Stimulated activated CD8-positive, alpha-beta memory T cell treated with anti-CD3 and anti-CD28 coated beads, Interleukin-7, amount 100 ng/mL, for 48 hours (primary cell): ENCODE measurements around the gene MRTFA.
"Not testable (repeated sequence)": the region's sequence is repeated elsewhere in the genome, so short reads cannot be mapped to it uniquely, and the experiment has no call there.

ENCODE experiments used
- DNase-seq, 2 donors: peaks; one replicate each; pipeline ENCODE4 v3.0.0-alpha.2; 2020; ENCODE audit warnings: low read depth in 1 of 2; ENCODE audit errors: extremely low read depth in 1 of 2

The MRTFA gene

DNA sequence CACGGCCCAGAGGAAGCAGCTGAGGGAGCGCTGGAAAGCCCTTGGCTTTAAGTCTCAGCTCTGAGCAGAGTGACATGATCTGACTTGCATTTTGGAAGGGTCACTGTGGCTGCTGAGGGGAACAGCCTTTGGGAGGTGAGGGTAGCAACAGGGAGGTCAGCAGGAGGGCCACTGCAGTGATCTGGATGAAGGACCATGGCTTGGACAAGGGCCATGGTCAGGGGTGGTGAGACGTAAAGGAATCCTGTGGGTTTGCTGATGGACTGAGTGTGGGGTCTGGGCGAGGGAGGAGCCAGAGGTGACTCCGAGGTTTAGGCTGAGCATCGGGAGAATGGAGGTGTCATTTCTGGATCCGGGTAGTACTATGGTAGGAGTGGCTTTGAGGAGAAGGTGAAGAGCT lies 232.9 kb downstream of the MRTFA start:
- no peak for DNase-seq

DNA sequence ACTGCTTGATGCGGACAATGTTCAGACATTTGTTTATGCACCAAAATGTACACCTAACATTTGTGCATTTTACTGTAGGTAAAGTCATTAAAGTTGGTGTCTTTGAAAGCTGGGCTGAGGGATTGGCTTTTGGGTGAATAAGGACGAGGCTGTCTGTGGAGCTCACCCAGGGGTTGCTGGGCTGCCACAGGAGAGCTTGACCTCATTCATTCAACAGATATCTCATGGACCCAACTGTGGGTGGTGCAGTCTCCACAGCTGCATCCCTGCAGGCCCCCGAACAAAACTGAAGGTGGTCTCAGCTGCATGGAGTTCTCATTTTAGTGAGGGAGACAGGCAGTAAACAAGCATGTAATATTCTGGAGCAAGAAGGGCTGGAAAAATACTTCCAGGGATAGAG lies 233.4 kb downstream of the MRTFA start:
- DNase-seq: no peak

DNA sequence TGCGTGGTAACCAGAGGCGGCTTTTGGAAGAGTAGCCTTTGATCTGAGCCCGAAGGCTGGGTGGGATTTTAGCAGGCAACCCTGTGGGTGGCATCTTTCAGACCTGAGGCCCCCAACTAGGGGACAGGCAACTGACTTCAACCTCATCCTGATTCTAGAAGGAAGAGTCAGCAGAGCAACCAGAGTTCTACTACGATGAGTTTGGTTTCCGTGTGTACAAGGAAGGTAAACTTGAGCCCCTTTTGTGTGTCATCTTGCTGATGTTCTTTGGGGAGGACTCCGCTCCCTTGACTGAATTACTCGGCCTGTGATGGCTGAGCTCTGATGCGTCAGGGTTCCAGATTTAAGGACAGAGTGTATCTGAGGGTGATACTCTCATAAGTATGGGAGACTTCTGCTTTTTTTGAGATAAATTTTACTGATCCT lies 234.5 kb downstream of the MRTFA start:
- DNase-seq: peak in 1 of 2 donors; percentile 32

DNA sequence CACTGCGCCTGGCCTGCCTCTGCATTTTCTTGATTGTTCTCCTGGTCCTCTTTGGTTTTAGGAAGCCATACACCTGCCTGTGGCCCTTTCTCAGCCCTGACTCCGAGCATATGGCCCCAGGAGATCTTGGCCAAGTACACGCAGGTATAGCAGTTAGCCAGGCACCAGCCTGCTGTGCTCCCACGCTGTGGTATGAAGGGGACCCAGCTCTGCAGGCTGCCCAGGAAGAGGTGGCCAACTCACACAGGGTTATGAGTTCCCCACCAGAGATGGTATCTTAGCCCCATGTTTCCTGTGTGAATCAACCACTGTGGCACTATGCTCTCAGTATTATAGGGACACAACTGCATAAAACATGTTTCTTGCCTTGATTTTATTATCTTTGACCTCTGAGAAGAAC lies 235.0 kb downstream of the MRTFA start:
- peak; percentile 30 to 78 for DNase-seq

DNA sequence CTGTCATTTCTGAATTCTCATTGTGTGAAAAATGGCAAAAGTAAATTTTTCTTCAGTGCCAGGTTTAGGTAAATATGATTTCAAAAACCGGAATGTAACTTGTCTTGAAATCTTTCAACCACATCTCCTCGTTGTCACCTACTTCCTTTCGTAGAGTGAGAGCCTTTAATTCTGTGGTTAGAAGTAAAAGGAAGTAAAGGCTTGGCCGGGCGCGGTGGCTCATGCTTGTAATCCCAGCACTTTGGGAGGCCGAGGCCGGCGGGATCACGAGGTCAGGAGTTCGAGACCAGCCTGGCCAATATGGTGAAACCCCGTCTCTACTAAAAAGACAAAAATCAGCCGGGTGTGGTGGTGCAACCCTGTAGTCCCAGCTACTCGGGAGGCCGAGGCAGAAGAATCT lies 236.4 kb downstream of the MRTFA start:
- peak in 1 of 2 donors; percentile 23 for DNase-seq

DNA sequence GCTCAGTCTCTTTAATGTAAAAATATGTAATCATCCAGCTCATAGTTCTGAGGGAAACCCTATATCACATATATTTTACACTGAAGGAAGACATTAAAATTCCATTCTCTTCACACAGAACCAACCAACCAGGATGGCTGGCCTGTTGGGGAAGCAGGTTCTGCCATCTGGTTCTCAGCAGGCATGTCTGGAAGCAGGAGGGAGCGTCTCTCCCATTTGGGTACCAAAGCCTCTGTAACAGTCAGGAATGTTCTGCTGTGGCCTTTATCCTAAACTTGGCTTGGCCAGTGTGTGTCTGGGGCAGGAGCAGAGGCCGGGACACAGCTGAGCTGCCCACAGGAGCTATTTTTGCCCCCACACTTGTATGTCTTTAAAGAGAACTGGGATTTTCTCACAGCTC lies 236.9 kb downstream of the MRTFA start:
- DNase-seq: no peak

DNA sequence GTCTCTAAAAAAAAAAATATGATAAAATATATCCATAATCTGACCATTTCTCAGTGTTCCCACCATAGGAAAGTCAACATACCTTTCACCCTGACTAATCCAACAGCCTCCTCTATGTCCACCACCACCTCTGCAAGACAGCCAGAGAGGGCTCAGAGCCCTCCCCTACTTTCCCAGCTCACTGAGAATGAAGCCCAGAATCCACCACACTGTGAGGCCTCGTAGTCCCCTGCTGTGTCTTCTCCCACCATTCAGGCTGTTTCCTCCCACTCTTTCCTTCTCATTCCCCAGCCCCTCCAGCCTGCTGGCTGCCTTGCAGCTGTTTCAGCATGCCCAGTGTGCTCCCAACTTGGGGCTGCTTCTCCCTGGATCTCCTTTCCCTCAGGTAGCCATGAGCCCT lies 239.1 kb downstream of the MRTFA start:
- no peak for DNase-seq

DNA sequence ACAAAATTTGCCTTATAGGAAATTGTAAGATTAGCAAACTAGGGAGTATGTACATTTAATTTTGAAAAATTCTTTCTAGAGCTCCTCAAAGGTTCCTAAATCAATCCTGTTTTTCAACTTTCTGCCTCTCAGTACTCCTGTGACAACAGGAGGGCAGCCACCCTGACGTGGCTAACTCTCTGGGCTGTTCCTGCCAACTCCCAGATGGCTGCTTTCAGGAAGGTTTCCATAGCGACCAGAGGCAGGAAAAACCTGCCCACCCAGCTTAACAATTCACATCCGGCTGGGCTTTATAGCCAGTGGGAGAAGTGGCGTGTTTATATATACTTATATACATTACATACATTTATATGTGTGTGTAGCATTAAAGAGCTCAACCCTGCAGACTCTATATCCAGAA lies 239.6 kb downstream of the MRTFA start:
- DNase-seq: no peak

DNA sequence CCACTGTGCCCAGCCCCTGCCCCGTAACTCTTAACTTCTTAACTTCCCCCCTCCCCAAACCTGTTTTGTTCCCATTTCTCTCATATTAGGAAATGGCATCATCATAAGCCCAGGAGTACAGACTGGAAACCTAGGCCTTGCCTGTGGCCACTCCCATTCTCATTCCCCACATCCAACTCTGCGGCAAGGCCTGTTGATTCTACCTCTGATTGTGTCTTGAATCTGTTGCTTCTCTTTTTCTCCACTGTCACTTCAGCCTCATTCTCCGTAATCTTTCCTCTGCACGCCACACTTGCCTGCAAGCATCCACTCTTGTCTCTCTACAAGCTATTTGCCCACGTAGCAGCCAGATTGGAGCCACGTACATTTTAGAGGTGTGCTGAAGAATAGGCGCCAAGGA lies 240.9 kb downstream of the MRTFA start:
- DNase-seq: no peak

DNA sequence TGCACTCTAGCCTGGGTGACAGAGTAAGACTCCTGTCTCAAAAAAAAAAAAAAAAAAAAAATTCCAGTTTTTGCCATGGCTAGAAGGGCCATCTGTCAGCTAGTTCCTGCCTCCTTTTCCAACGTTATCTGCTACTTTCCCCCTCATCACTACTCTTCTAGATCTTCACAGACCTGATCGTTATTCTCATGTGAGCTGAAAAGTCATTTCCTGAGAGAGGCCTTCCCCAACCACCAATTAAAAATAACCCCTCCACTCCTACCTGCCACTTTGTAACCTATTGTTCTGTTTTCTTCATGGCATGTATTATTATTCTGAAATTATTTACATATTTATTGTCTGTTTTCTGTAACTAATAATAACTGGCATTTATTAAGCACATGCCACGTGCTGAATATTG lies 241.9 kb downstream of the MRTFA start:
- no peak for DNase-seq

DNA sequence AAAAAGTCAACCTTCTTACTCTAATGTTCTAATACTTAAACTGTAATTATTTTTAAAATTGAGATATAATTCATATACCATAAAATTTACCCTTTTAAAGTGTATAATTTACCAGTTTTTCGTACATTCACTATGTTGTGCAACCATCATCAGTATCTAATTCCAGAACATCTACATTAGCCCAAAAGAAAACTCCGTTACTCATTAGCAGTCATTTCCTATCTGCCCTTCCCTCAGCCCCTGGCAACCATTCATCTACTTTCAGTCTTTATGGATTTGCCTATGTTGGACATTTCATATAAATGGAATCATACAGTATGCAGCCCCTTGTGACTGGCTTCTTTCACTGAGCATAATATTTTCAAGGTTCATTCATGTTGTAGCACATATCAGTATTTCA lies 243.9 kb downstream of the MRTFA start:
- no peak for DNase-seq

DNA sequence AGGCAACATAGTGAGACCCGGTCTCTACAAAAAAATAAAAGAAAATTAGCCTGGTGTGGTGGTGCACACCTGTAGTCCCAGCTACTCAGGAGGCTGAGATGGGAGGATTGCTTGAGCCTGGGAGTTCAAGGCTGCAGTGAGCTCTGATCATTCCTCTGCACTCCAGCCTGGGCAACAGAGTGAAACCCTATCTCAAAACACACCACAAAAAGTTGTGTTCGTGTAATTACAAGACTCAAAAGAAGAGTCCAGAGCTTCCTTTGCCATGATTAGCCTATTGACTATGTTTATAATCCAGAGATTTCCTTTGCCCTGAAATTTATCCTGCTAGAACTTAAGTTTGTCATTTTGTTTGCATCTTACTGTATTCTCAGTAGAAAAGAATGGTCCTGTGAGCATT lies 245.1 kb downstream of the MRTFA start:
- DNase-seq: no peak

DNA sequence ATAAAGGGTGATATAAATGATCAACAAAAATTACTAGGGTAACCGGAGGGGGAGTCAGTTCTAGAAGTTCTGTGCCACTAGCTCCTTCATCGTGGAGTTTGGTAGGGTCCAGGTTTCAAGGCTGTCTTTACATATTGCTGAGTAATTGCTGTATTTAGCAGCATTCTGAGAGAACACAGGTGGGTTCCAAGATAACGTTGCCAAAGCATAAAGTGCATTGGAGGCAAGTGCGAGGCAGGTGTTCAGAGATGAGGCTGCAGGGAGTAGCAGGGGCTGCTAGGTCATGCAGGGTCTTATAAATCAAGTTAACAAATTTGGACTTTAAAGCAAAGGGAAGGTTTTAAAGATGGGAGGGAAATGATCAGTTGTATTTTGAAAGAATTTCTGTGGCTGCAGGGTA lies 248.3 kb downstream of the MRTFA start:
- no peak for DNase-seq

DNA sequence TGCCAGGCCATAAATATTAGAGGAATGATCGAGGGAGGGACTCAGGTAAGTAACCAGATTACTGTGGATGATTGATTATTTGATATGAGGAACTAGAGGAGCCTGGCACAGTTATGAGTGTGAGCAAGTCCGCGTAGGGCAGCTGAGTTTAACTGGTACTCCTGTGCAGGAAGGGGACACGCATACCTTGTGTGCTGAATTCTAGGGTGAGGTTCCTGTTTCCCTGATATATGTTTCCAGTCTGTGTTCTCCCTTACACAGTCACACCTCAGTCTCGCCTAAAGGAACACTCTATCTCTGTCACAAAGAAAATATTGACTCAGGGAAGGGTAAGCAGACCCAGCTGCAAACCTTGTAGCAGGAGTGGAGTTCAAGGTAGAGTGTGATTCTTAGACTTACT lies 248.8 kb downstream of the MRTFA start:
- no peak for DNase-seq

DNA sequence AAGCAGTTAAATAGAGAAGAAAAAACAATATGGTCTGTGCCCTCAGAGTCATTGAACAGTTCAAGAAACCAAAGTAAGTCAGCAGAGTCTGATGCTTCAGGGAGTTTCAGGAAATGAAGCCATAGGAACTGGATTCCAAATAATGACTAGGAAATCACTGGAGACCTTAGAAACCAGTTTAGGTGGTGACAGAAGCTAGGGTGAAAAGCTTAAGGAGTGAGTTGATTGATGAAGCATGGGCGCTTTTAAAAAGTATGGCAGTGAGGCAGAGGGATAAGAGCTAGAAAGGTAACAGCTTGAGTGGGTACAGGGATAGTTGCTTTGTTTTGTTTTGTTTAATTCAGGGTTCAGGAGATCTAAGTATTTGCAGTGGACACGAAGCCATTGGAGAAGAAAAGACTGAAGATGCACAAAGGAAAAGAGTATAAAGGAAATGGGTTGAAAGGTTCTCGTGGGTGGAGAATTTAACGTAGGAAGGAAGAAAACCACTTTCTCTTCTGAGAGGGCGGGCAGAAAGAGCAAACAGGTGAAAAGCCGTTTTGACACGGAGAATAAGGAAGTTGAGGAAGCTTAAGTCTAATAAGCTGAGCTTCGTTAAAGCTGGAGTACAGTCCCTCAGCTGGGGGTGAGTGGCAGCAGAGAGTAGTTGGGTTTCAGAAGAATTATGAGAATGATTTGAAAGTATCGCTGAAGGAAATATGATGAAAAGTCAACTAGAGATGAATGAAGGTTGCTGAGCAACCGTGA lies 251.3 kb downstream of the MRTFA start:
- DNase-seq: no peak

DNA sequence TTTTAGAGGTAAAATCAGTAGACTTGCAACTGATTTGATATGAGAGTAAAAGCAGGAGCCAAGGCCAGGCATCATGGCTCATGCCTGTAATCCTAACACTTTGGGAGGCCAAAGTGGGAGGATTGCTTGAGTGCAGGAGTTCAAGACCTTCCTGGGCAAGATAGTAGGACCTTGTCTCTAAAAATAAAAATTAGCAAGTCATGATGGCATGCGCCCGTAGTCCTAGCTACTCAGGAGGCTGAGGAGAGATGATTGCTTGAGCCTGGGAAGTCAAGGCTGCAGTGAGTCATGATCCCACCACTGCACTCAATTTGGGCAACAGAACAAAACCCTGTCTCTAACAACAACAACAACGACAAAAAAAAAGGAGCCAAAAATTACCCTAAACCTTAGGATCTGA lies 252.6 kb downstream of the MRTFA start:
- no peak for DNase-seq

DNA sequence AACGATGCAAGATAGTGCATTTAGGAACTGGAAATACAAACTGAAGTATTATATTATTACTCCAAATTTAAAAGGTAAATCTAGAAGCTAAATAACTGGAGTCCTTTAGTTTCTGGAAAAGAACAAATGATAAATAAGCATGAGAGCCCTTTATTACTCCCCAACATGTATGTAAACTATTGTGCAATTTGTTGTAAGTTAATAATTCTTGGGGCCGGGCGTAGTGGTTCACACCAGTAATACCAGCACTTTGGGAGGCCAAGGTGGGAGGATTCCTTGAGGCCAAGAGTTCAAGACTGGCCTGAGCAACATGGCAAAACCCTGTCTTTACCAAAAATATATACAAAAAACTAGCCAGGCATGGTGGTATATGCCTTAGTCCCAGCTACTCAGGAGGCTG lies 255.1 kb downstream of the MRTFA start:
- DNase-seq: no peak

DNA sequence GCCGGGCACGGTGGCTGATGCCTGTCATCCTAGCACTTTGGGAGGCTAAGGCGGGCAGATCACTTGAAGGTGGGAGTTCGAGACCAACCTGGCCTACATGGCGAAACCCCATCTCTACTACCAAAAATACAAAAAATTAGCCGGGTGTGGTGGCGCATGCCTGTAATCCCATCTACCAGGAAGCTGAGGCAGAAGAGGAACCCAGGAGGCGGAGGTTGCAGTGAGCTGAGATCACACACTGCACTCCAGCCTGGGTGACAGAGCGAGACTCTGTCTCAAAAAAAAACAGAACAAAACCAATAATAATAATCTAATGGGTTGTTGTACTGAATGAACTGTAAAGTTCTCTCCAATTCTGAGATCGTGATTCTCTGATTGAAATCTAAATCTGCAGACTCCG lies 258.1 kb downstream of the MRTFA start:
- DNase-seq: not testable (repeated sequence)

DNA sequence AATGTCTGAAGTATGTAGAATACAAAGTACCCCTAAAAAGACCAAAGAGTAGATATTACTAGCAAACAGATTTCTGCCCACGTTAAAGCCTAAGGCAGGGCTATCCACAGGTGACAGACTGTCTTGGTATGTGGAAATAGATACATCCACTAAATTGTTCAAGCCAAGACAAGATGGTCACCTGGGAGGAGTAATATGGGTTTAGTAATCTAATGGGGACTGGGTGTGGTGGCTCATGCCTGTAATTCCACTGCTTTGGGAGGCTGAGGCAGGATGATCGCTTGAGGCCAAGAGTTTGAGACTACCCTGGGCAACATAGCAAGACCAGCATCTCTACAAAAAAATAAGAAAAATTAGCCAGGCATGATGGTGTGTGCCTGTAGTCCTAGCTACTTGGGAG lies 258.6 kb downstream of the MRTFA start:
- no peak for DNase-seq

DNA sequence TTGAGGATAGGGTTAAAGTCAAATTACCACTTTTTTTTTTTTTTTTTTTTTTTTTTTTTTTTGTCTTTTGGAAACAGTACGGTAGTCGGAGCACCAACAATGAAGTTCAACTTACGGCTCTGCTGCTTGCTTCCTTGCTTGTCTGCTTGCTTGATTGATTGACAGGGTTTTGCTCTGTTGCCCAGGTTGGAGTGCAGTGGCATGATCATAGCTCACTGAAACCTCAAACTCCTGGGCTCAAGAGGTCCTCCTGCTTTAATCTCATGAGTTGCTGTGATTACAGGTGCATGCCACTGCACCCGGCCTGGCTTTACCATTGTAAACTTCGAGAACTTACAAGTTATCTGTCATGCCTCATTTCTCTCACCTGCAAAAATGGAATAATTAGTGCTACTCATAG lies 260.4 kb downstream of the MRTFA start:
- no peak for DNase-seq

DNA sequence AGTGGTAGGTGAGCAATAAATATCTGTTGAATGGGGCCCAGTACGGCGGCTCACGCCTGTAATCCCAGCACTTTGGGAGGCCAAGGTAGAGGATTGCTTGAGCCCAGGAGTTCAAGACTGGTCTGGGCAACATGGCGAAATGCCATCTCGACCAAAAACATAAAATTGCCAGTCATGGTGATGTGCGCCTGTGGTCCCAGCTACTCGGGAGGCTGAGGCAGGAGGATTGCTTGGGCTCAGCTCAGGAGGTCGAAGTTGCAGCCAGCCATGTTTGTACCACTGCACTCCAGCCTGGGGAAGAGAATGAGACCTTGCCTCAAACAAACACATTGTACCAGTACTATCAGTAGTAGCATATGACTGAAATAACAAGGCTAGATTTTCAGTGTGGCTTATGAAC lies 262.0 kb downstream of the MRTFA start:
- DNase-seq: no peak

DNA sequence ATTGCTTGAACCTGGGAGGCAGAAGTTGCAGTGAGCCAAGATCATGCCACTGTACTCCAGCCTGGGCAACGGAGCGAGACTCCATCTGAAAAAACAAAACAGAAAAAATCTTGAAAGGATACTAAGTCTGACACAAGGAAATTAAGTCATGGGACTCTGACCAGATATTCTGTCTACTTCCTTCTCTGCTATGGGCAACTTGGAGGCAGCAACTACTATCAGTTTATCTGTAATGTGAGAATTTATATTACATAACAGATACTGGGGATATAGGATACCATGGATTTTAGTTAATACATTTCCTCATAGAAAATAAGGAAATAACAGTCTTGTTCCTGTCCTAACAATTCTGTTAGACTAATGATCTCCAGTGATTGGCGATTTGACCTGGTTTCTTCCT lies 267.7 kb downstream of the MRTFA start:
- no peak for DNase-seq

DNA sequence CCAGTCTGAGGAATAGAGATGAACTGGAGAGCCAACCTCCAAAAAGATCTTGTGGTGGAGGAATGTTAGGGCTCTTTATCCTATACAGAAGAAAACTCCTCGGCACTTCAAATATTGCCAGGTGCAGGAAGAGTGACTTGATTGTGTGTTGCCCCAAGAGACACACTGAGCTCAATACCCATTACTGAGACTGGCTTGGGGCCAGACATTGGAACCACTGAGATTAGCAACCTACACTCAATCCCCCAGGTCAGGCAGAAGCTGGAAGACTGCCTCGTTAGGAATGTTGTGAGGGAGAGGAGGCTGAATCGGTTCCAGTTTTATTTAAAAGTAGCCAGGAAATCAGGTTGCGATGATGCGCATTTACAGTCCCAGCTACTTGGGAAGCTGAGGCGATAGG lies 268.5 kb downstream of the MRTFA start:
- DNase-seq: no peak
